PC-9 (cell line): ENCODE results near the gene TWSG1. TPM values are rescaled to one million over a fixed set of nuclear protein-coding genes. Genes with fewer than 3 reads are reported as not detected.
"Not testable (repeated sequence)": the region's sequence is repeated elsewhere in the genome, so short reads cannot be mapped to it uniquely, and the experiment has no call there.

Source experiments
- BruUV-seq: library from RNA; stranded (reverse); fragments of 400-500 nt; replicated peaks from 2 replicates; lab custom pipeline; 2021; lab: Mats Ljungman, UMichigan
- CTCF ChIA-PET: fragments of 300-600 bp; sonication (Branson Sonifier 250); formaldehyde crosslinking; loops from one replicate; lab custom pipeline; 2022; ENCODE audit warnings: antibody characterized with exemption; lab: Charles Lee
- POLR2A ChIA-PET: fragments of 300-600 bp; sonication (Branson Sonifier 250); formaldehyde crosslinking; loops from one replicate; lab custom pipeline; 2022; ENCODE audit warnings: antibody characterized with exemption; ENCODE audit not compliant: unreplicated experiment; lab: Charles Lee
- DNase-seq, 2 experiments: peaks; one replicate each; pipeline versions ENCODE4 v3.0.0 to v3.0.0-alpha.2; 2015 to 2022; ENCODE audit warnings: mixed read lengths in 1 of 2
- H2AFZ ChIP-seq: fragments of 200-600 bp; sonication (generic); 2 replicates; pipeline ENCODE4 v1.8.1; 2017; ENCODE audit warnings: antibody characterized with exemption
- H3F3A ChIP-seq: fragments of 200-600 bp; sonication (generic); 2 replicates; pipeline ENCODE4 v1.8.1; 2017; ENCODE audit warnings: antibody characterized with exemption, mild to moderate bottlenecking, low read depth; ENCODE audit not compliant: insufficient read depth
- H3K27ac ChIP-seq: fragments of 200-600 bp; sonication (generic); 2 replicates; pipeline ENCODE4 v1.6.1; 2016; ENCODE audit warnings: mixed run types
- H3K27me3 ChIP-seq: fragments of 200-600 bp; sonication (generic); 2 replicates; pipeline ENCODE4 v1.6.1; 2016; ENCODE audit warnings: low read depth, mixed run types; ENCODE audit not compliant: insufficient read depth
- H3K36me3 ChIP-seq: fragments of 200-600 bp; sonication (generic); 2 replicates; pipeline ENCODE4 v1.6.1; 2016; ENCODE audit warnings: low read depth, mixed run types
- H3K4me1 ChIP-seq: fragments of 200-600 bp; sonication (generic); replicated peaks from 2 replicates; pipeline ENCODE4 v1.6.1; 2016; ENCODE audit warnings: mixed run types; ENCODE audit not compliant: insufficient read depth
- H3K4me2 ChIP-seq: fragments of 200-600 bp; sonication (generic); 2 replicates; pipeline ENCODE4 v1.6.1; 2017; ENCODE audit warnings: mixed run types
- H3K4me3 ChIP-seq: fragments of 200-600 bp; sonication (generic); 2 replicates; pipeline ENCODE4 v1.6.1; 2016; ENCODE audit warnings: mixed run types
- H3K79me2 ChIP-seq: fragments of 200-600 bp; sonication (generic); 2 replicates; pipeline ENCODE4 v1.6.1; 2017; ENCODE audit warnings: low read depth, mixed run types
- H3K9me2 ChIP-seq: fragments of 200-600 bp; sonication (generic); 2 replicates; pipeline ENCODE4 v1.8.1; 2017; ENCODE audit warnings: mild to moderate bottlenecking; ENCODE audit not compliant: insufficient read depth
- H3K9me3 ChIP-seq: fragments of 200-600 bp; sonication (generic); 2 replicates; pipeline ENCODE4 v1.8.1; 2016; ENCODE audit warnings: low read depth; ENCODE audit not compliant: insufficient read depth
- H4K20me1 ChIP-seq: fragments of 200-600 bp; sonication (generic); 2 replicates; pipeline ENCODE4 v1.8.1; 2017; ENCODE audit not compliant: insufficient read depth
- CTCF ChIP-seq: fragments of 200-600 bp; sonication (generic); conservative IDR thresholded peaks from 2 replicates; pipeline ENCODE4 v1.6.1; 2017; ENCODE audit warnings: mixed run types, antibody characterized with exemption, mild to moderate bottlenecking, moderate library complexity
- EZH2 ChIP-seq: fragments of 200-600 bp; sonication (generic); IDR thresholded peaks from 2 replicates; pipeline ENCODE4 v1.8.0; 2017; ENCODE audit warnings: antibody characterized with exemption, low read depth
- intact Hi-C: fragments of 100-400 bp; cut with micrococcal nuclease; formaldehyde crosslinking; loops from one replicate; pipeline ENCODE4 v1.10.0; 2022; ENCODE audit not compliant: unreplicated experiment
- total RNA-seq: library from RNA; stranded (reverse); gene quantifications from 2 replicates; pipeline ENCODE4 v1.2.3, GENCODE V29; 2021

The TWSG1 gene
- total RNA-seq, 1 experiment from 2014 or later: 52.1 TPM

- H2AFZ ChIP-seq: no peak overlapping the region
- BruUV-seq: no TSS peak
These were observed 66.6 kb downstream of the TWSG1 start for GRCh38 chr18:9401176-9401575.

GRCh38 chr18:9402358-9403007 lies 67.9 kb downstream of the TWSG1 start:
- intact Hi-C loops, H3F3A ChIP-seq, H3K4me2 ChIP-seq, H3K9me3 ChIP-seq, H3K4me1 ChIP-seq, H3K27me3 ChIP-seq, DNase-seq, H3K79me2 ChIP-seq, CTCF ChIA-PET, H3K9me2 ChIP-seq, H3K4me3 ChIP-seq, H2AFZ ChIP-seq, POLR2A ChIA-PET, H4K20me1 ChIP-seq, H3K36me3 ChIP-seq, H3K27ac ChIP-seq, BruUV-seq: not testable (repeated sequence)

More at GRCh38 chr18:9401176-9401575, 66.6 kb downstream of the TWSG1 start:
- TF ChIP-seq EZH2 (no peak), CTCF (no peak)
- Histone ChIP-seq H3F3A (no peaks in the 10 kb centered on the region), H3K4me3 (no peak overlapping the region), H3K4me2 (no peak overlapping the region), H3K27me3 (no peaks in the 10 kb centered on the region), H3K9me2 (peaks cover 6% of the 10 kb centered on the region; the same call in 1 of the 2 replicates), H3K36me3 (peaks cover 6% of the 10 kb centered on the region; the same call in 1 of the 2 replicates), H3K9me3 (no peaks in the 10 kb centered on the region), H4K20me1 (no peaks in the 10 kb centered on the region), H3K79me2 (no peaks in the 10 kb centered on the region), H3K27ac (no peak overlapping the region), H3K4me1 (no peaks in the 10 kb centered on the region)
- ChIA-PET CTCF (no interaction called here), POLR2A (no interaction called here)
- intact Hi-C loops: no loop called here
- no peak for DNase-seq

GRCh38 chr18:9403795-9404564 lies 69.4 kb downstream of the TWSG1 start:
- H3K27ac ChIP-seq: no peak overlapping the region
- no peaks in the 10 kb centered on the region for H3K27me3 ChIP-seq
- H2AFZ ChIP-seq: no peak overlapping the region
- no peak for TF ChIP-seq CTCF
- no peak for TF ChIP-seq EZH2
- BruUV-seq: no TSS peak
- POLR2A ChIA-PET: interaction anchor here (0.6 kb wide), 1 partner anchor 70 kb away, joined by 4 read pairs; no protein-coding TSS in a partner anchor
- no peaks in the 10 kb centered on the region for H3K9me3 ChIP-seq
- H3K36me3 ChIP-seq: peaks cover 5% of the 10 kb centered on the region; the same call in 1 of the 2 replicates
- no peak overlapping the region for H3K4me2 ChIP-seq
- H3K4me1 ChIP-seq: no peaks in the 10 kb centered on the region
- H3K4me3 ChIP-seq: no peak overlapping the region
- no peaks in the 10 kb centered on the region for H3K79me2 ChIP-seq
- intact Hi-C loops: no loop called here
- CTCF ChIA-PET: interaction anchor here (0.5 kb wide), 1 partner anchor 119 kb away, joined by 5 read pairs; no protein-coding TSS in a partner anchor
- no peaks in the 10 kb centered on the region for H4K20me1 ChIP-seq
- H3K9me2 ChIP-seq: peaks cover 6% of the 10 kb centered on the region; the same call in 1 of the 2 replicates
- no peaks in the 10 kb centered on the region for H3F3A ChIP-seq
- no peak for DNase-seq
